ENCODE data around the gene CISTR.

DNA sequence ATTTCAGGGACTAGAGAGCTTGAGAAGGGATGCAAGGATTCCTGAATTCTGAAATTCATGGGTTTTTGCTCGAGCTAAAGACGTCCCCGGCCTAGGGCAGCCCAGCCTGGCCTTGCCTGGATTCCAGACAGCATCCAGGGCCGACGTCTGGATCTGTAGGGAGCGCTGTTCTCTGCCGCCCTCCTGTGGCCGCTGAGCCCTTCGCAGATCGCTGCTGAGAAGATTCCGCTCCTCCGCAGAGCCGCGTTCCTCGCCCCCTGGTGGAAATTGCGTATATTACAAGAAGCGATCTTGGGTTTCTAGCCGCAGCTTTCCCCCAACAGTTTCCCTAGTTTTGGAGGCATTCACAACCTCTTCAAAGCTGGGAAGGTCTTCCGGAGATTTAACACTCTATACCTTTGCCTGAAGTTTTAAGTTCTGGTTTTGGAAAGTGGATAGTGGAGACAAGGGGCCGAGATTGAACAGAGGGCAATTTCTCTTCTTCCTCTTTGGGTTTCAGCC lies 5.1 kb downstream of the CISTR start:
- TF ChIP-seq POLR2AphosphoS5 (IDR thresholded peaks at IDR 0.05) (peak in 2 of 3 donors; percentile 17 to 80), POLR2A (IDR thresholded peaks at IDR 0.05) (no peak)
- TF ChIP-seq, protein P1, sequence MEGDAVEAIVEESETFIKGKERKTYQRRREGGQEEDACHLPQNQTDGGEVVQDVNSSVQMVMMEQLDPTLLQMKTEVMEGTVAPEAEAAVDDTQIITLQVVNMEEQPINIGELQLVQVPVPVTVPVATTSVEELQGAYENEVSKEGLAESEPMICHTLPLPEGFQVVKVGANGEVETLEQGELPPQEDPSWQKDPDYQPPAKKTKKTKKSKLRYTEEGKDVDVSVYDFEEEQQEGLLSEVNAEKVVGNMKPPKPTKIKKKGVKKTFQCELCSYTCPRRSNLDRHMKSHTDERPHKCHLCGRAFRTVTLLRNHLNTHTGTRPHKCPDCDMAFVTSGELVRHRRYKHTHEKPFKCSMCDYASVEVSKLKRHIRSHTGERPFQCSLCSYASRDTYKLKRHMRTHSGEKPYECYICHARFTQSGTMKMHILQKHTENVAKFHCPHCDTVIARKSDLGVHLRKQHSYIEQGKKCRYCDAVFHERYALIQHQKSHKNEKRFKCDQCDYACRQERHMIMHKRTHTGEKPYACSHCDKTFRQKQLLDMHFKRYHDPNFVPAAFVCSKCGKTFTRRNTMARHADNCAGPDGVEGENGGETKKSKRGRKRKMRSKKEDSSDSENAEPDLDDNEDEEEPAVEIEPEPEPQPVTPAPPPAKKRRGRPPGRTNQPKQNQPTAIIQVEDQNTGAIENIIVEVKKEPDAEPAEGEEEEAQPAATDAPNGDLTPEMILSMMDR (IDR thresholded peaks at IDR 0.05) = peak in 6 of 7 experiments; percentile 23 to 100 (median 98)

All from stomach (tissue), 4 donors.